C4-2B (cell line): ENCODE measurements around the gene MEGF11.

Experiments used
- H3K27ac ChIP-seq: fragments of 450-650 bp; 2 replicates; pipeline ENCODE4 v1.5.1; 2017
- ZFX ChIP-seq: fragments of 450-650 bp; IDR thresholded peaks from 2 replicates; pipeline ENCODE4 v1.6.1; 2017
- TF ChIP-seq, protein P1 (sequence below): fragments of 450-650 bp; conservative IDR thresholded peaks from 2 replicates; pipeline ENCODE4 v1.5.1; 2017; ENCODE audit warnings: mild to moderate bottlenecking

Gene MEGF11

DNA sequence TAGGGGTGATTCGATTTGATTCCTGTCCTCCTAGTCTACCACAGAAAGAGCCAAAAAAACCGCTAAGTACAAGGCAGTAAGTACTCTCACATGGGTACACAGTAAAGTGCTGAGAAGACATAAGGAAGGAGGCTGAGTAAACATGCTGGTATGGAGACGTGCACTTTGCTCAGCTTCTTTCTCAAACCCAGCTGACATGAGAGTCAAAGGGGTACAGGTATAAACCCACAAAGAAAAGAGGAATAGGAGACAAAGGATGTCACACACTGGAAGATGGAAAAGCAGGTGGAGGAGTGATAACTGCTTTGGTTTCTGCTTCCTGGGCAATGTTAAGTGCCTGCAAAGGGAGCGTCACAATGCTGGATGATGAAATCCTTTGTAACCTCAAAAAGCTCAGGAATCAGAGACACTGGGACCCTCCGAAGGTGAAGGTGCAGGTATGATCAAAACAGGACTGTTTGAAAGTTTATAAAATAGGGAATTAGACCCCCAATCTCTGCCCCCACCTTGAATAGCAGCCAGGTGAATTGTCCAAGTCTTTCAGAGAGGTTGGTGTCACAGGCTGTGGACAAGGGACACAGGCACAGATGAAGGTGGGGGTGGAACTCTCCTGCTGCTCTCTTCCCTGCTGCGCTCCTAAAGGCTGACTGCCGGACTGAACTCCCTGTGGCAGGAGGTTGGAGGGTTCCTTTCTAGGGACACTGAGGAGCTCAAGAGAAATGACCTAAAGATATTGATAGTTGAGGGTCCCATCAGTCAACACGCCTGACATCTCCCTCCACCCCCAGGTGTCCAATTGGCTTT lies 282.4 kb downstream of the MEGF11 start:
- no peak overlapping the region for H3K27ac ChIP-seq
- no peak for TF ChIP-seq ZFX
- TF ChIP-seq, protein P1, sequence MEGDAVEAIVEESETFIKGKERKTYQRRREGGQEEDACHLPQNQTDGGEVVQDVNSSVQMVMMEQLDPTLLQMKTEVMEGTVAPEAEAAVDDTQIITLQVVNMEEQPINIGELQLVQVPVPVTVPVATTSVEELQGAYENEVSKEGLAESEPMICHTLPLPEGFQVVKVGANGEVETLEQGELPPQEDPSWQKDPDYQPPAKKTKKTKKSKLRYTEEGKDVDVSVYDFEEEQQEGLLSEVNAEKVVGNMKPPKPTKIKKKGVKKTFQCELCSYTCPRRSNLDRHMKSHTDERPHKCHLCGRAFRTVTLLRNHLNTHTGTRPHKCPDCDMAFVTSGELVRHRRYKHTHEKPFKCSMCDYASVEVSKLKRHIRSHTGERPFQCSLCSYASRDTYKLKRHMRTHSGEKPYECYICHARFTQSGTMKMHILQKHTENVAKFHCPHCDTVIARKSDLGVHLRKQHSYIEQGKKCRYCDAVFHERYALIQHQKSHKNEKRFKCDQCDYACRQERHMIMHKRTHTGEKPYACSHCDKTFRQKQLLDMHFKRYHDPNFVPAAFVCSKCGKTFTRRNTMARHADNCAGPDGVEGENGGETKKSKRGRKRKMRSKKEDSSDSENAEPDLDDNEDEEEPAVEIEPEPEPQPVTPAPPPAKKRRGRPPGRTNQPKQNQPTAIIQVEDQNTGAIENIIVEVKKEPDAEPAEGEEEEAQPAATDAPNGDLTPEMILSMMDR, result no peak

DNA sequence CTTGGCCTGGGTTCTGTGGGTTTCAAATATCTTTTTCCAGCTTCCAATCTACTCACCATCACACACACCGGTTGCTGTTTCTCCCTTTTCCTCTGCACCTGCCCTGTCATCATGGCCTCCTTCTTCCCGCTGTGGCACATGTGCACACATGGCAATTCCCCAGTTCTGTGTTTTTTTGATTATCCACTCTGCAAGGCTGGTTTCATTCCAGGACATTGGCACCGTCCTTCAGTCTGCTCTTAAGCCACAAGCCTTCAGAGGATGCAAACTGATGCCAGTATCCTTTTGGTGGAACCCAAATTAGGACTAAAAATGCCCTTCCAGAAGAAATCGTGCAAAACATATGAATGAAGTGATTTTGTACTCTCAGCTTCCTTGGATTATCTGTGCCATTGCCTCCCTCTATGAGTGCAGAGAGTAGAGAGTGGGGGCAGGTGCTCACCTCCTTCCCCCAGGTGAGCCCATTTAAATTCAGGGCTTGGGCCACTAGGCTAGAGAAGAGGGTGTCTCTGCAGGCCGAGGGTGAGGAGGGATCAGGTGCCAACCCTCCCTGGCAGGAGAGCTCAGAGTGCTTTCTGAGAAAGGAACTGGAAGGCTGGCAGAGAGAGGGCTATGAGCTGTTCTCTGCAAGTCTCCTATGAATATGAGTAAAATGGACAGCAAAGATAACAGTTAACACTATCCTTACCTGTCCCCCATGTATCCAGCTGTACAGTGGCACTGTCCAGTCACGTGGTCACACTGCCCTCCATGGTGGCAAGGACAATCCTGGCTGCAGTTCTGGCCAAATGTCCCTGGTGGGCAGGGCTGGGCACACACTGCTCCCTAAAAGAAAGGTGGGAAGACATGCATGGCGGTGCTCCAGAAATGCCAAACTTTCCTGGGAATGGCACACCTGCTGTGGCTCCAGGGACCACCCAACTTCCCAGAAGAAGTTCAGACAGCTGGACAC lies 283.4 kb downstream of the MEGF11 start:
- H3K27ac ChIP-seq, result no peak overlapping the region
- TF ChIP-seq ZFX, result no peak
- TF ChIP-seq, protein P1, result no peak

DNA sequence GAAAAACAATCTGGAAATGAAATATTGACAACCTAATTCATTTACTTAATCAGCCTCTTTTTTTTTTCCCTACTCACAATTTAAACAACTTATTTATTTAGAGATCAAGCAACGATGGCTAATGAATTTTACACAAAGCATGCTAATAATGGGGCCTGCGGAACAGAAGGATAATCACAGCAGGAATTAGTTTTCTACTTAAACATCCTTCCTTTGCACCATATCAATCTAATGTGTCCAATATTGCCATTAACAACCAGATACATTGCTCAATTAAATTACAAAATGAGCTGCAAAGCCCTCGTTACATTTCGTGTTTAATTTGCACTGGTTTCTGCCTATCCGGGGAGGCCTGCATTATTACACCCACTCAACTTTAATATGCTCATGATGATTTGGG lies 285.0 kb downstream of the MEGF11 start:
- H3K27ac ChIP-seq, result no peak overlapping the region
- TF ChIP-seq, protein P1, result no peak
- no peak for TF ChIP-seq ZFX

DNA sequence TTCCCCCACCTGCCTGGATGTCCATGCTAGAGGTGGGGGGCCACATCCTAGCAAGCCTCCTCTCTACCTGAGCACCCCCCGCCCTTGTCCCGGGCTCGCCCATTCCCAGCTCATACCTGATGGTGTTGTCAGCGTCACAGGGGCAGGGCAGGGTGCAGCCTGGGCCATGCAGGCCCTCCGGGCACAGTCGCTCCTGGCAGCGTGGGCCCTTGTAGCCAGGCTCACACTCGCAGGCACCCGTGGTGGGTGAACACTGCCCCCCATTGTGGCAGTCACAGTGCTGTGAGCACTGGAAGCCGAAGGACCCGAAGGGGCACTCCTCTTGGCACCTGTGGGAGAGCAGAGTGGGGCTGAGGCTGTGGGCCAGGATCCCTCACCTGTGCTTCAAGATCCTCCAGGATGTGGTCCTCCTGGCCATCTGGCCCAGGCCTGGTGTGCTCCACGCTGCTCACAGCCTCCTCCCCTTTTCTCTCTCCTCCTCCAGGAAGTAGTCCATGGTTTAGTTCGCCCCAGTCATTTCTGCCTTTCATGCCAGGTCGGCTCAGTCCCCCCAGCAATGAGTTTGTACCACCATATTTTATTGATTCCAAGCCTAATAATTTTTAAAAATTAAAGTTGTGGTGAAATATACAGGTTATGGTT lies 288.6 kb downstream of the MEGF11 start:
- TF ChIP-seq ZFX, result no peak
- TF ChIP-seq, protein P1, result no peak
- no peak overlapping the region for H3K27ac ChIP-seq

DNA sequence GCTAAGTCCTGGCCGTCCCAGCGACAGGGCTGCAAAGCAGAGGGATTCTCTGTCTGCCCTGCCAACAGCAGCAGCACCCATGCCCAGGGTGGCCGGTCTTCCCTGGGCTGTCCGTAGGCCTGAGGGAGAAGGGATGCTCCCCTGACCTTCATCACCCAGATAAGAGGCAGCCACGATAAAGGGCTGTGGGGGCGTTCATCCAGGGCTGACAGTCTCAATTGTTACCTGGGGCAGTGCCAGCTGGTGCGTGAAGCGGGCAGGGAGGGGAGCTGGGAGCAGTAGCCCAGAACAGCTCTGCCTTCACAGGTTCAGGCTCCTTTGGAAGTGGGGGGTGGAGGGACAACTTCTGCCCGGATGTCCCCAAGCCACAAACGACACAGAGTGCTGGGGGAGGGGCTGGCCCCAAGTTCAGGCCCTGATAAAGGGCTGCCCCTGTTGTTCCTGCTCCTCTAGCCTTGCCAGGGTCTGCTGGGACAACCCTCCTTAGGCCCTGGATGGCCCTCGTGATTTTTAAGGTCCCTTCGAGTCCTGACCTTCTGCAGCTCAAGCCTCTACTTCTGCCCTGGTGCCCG lies 289.6 kb downstream of the MEGF11 start:
- no peak overlapping the region for H3K27ac ChIP-seq
- no peak for TF ChIP-seq ZFX
- TF ChIP-seq, protein P1, result no peak

DNA sequence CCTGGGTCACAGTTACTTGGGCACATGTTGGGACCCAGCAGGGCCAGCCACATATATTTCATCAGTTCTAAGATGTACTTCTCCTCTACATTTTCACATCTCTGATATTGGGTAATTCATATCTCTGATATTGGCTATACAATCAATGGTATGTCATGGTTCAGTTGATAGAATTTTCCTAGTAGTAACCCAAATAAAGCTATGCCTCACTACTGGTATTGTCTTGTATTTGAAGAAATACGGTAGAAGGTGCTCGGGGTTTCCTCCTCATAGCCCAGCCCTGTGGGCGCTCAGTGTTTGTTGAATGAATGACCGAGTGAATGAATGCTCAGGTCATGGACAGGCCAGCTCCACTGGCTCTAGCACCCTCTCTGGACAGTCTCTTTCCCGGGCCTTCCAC lies 290.2 kb downstream of the MEGF11 start:
- H3K27ac ChIP-seq, result no peak overlapping the region
- no peak for TF ChIP-seq ZFX
- TF ChIP-seq, protein P1, result no peak
